ENCODE results near the gene KDM7A. TPM values are rescaled to one million over a fixed set of nuclear protein-coding genes. Genes with fewer than 3 reads are reported as not detected.

Gene KDM7A
- total and polyA plus RNA-seq, 2 of the 8 experiments (the other 6 are each of a cell fraction or from before 2014, with no cell fraction given): 2.2 to 12.5 TPM

DNA sequence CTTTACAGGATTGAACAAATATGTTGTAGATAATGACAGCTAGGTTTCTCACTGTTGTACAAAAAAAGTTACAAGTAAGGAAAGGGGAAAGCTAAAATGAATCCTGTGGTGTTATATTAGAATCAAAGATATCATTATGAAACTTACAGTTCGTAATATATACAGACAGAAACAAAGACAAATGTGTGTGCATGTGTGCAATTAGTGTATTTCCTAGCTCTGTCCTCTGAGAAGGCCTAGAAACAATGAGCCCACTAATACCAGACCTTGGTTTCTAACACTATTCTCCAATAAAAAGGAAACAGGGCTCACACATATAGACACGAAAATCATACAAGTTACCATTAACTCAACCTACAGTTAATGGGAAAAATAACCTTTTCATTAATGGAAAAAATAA, 8.0 kb downstream of the KDM7A start:
- no peaks in the 10 kb centered on the region for H3K4me1 ChIP-seq (replicated peaks in 1 of 4; ENCODE audit: control insufficient read depth in 3 of 4, insufficient read depth in 4 of 4, low read length in 3 of 4)
- no peak overlapping the region for H2BK120ac ChIP-seq (replicated peaks; ENCODE audit: low read depth, low read length)
- FAIRE-seq: no peak
- H3K4me3 ChIP-seq (ENCODE audit: extremely low read depth in 1 of 4, insufficient read depth in 2 of 4, low read depth in 3 of 4, low read length in 4 of 4): no peak overlapping the region
- ChIA-PET POLR2A (ENCODE audit: partially characterized antibody) (no interaction called here), CTCF (ENCODE audit: partially characterized antibody) (interaction anchor here (0.9 kb wide), 1 partner anchor 99 kb away, joined by 3 read pairs; no protein-coding TSS in a partner anchor)
- no peaks in the 10 kb centered on the region for H3K36me3 ChIP-seq (ENCODE audit: control insufficient read depth in 2 of 4, insufficient read depth in 4 of 4, low read length in 3 of 4)
- no peak overlapping the region for H3K27ac ChIP-seq (ENCODE audit: low read depth, low read length)
- H4K8ac ChIP-seq (ENCODE audit: extremely low read depth, insufficient read depth, low read length): no peak overlapping the region
- H3K79me1 ChIP-seq (ENCODE audit: low read depth, low read length): peaks cover 2% of the 10 kb centered on the region
- no peak overlapping the region for H3K18ac ChIP-seq (ENCODE audit: extremely low read depth, low read length)
- no peak overlapping the region for H3K9ac ChIP-seq (replicated peaks in 1 of 4; ENCODE audit: extremely low read depth in 1 of 4, low read depth in 3 of 4, low read length in 3 of 4)
- no peaks in the 10 kb centered on the region for H3K27me3 ChIP-seq (replicated peaks in 1 of 4; ENCODE audit: control insufficient read depth in 3 of 4, extremely low read depth in 1 of 4, insufficient read depth in 3 of 4, low read length in 3 of 4)
- DNase-seq (ENCODE audit: low read depth in 1 of 2, low spot score in 2 of 2): no peak
- no peak overlapping the region for H3K4me2 ChIP-seq (ENCODE audit: insufficient read depth in 1 of 2, low read depth in 2 of 2, low read length in 2 of 2)
- H3K4ac ChIP-seq (replicated peaks; ENCODE audit: insufficient read length, low read depth, low read length): no peak overlapping the region
- TF ChIP-seq YY1 (IDR thresholded peaks at IDR 0.05; ENCODE audit: low read depth, low read length) (no peak), SP4 (IDR thresholded peaks at IDR 0.05; ENCODE audit: low read length) (no peak), ZNF274 (IDR thresholded peaks at IDR 0.05; ENCODE audit: borderline replicate concordance, extremely low read depth, low read length) (no peak)
- H3K23ac ChIP-seq (ENCODE audit: insufficient read length): no peak overlapping the region
- no peak overlapping the region for H3K56ac ChIP-seq (replicated peaks; ENCODE audit: insufficient read length, low read depth, low read length)
- peaks cover 0 to 5% of the 10 kb centered on the region in 2 experiments for H4K20me1 ChIP-seq (replicated peaks in 1 of 2; ENCODE audit: control insufficient read depth in 1 of 2, insufficient read depth in 2 of 2, low read length in 2 of 2)
- peaks cover 3 to 75% of the 10 kb centered on the region in 2 experiments; a peak in 2 of 4 replicates for H3K79me2 ChIP-seq (ENCODE audit: control insufficient read depth in 1 of 2, insufficient read depth in 2 of 2, low read length in 2 of 2)
- no peak overlapping the region for H2AFZ ChIP-seq (ENCODE audit: low read length)
- no peak overlapping the region for H2BK12ac ChIP-seq (ENCODE audit: low read depth, low read length)
- H4K91ac ChIP-seq (replicated peaks; ENCODE audit: insufficient read length, low read length): no peak overlapping the region
- H3K14ac ChIP-seq (ENCODE audit: insufficient read length): no peak overlapping the region
- WGBS, 2 experiments (ENCODE audit: extremely low coverage in 1 of 2, insufficient coverage in 1 of 2, insufficient read length in 1 of 2, insufficient replicate concordance in 2 of 2, low coverage in 1 of 2, low lambda C conversion rate in 2 of 2, missing lambda C conversion rate in 1 of 2): 84% methylated on average over 2 of the region's 2 CpGs; no CpG with 5 or more reads in 1 of the 2 experiments
- no peak overlapping the region for H4K5ac ChIP-seq (ENCODE audit: insufficient read length, low read depth, low read length)
- H2BK20ac ChIP-seq (ENCODE audit: low read length): no peak overlapping the region
- H3K9me3 ChIP-seq (ENCODE audit: insufficient read depth in 2 of 2, low read depth in 1 of 2, low read length in 1 of 2): no peaks in the 10 kb centered on the region
- H2BK5ac ChIP-seq (ENCODE audit: low read depth, low read length): no peak overlapping the region
- H3K23me2 ChIP-seq (ENCODE audit: low read depth, low read length): no peaks in the 10 kb centered on the region
- H2BK15ac ChIP-seq (ENCODE audit: low read length): no peak overlapping the region
- no peak overlapping the region for H2AK5ac ChIP-seq (ENCODE audit: low read depth, low read length)
